CD8-positive, alpha-beta memory T cell (primary cell): ENCODE measurements around the gene MN1. TPM values are rescaled to one million over a fixed set of nuclear protein-coding genes. Genes with fewer than 3 reads are reported as not detected.

Experiments used
- CTCF ChIA-PET: fragments of 350-600 bp; sonication (Branson Sonifier 250); formaldehyde crosslinking; loops from one replicate; lab custom pipeline; 2021; ENCODE audit warnings: antibody characterized with exemption; lab: Charles Lee
- POLR2A ChIA-PET: fragments of 350-600 bp; sonication (Branson Sonifier 250); formaldehyde crosslinking; loops from one replicate; lab custom pipeline; 2021; ENCODE audit warnings: antibody characterized with exemption; lab: Charles Lee
- DNase-seq, 5 donors: peaks; one replicate each; pipeline versions ENCODE4 v3.0.0 to v3.0.0-alpha.2; 2020 to 2022; ENCODE audit warnings: mixed read lengths in 1 of 5
- H3K27ac ChIP-seq: one replicate; pipeline ENCODE4 v1.7.0; 2013; ENCODE audit warnings: low read depth, mild to moderate bottlenecking, low read length, moderate library complexity
- H3K27me3 ChIP-seq: 2 replicates; pipeline ENCODE4 v1.7.0; 2013; ENCODE audit warnings: low read length, mild to moderate bottlenecking; ENCODE audit not compliant: insufficient read depth, poor library complexity, severe bottlenecking
- H3K36me3 ChIP-seq: 2 replicates; pipeline ENCODE4 v1.7.0; 2013; ENCODE audit warnings: mild to moderate bottlenecking, low read length, moderate library complexity; ENCODE audit not compliant: insufficient read depth
- H3K4me1 ChIP-seq: 2 replicates; pipeline ENCODE4 v1.7.0; 2013; ENCODE audit warnings: mild to moderate bottlenecking, low read length, moderate library complexity; ENCODE audit not compliant: insufficient read depth
- H3K4me3 ChIP-seq: 2 replicates; pipeline ENCODE4 v1.7.0; 2013; ENCODE audit warnings: mild to moderate bottlenecking, low read length
- H3K9me3 ChIP-seq: 2 replicates; pipeline ENCODE4 v1.7.0; 2013; ENCODE audit warnings: mild to moderate bottlenecking, low read length
- H3K27ac Mint-ChIP-seq, 8 donors: one replicate each; pipeline ENCODE4 v1.8.0; 2020 to 2021; ENCODE audit warnings: mixed read lengths in 8 of 8, mild to moderate bottlenecking in 6 of 8, inconsistent platforms in 3 of 8, moderate library complexity in 3 of 8
- H3K27me3 Mint-ChIP-seq, 2 donors: one replicate each; pipeline ENCODE4 v1.8.0; 2020 to 2021; ENCODE audit warnings: mixed read lengths in 2 of 2, mild to moderate bottlenecking in 1 of 2, moderate library complexity in 1 of 2
- H3K36me3 Mint-ChIP-seq, 3 donors: one replicate each; pipeline ENCODE4 v1.8.0; 2020 to 2021; ENCODE audit warnings: mixed read lengths in 3 of 3, inconsistent platforms in 1 of 3, mild to moderate bottlenecking in 1 of 3
- H3K4me1 Mint-ChIP-seq, 3 donors: one replicate each; pipeline ENCODE4 v1.8.0; 2020 to 2021; ENCODE audit warnings: mixed read lengths in 3 of 3, inconsistent platforms in 1 of 3, mild to moderate bottlenecking in 1 of 3
- H3K4me3 Mint-ChIP-seq, 7 donors: one replicate each; pipeline ENCODE4 v1.8.0; 2020 to 2021; ENCODE audit warnings: mixed read lengths in 7 of 7, mild to moderate bottlenecking in 6 of 7, moderate library complexity in 4 of 7, inconsistent platforms in 2 of 7
- H3K9me3 Mint-ChIP-seq, 5 donors: one replicate each; pipeline ENCODE4 v1.8.0; 2020 to 2022; ENCODE audit warnings: mixed read lengths in 5 of 5, mild to moderate bottlenecking in 3 of 5, moderate library complexity in 2 of 5, inconsistent platforms in 1 of 5
- polyA plus RNA-seq: library from polyadenylated mRNA; unstranded; fragments of 300-500 nt; fragmentation: Illumina TruSeq; gene quantifications from one replicate; pipeline ENCODE4 v1.2.3, GENCODE V29; 2021
- total RNA-seq, 2 experiments: library from RNA; stranded (reverse); gene quantifications; one replicate each; pipeline ENCODE4 v1.2.3, GENCODE V29; 2021

MN1 gene
- total and polyA plus RNA-seq, 3 experiments from 2014 or later: 0.04 to 0.13 TPM; not detected in 1

GRCh38 chr22:27780161-27780575, 21.4 kb downstream of the MN1 start:
- Mint-ChIP-seq H3K27me3 (peaks cover 8 to 15% of the 10 kb centered on the region in 2 donors), H3K4me3 (no peak overlapping the region), H3K36me3 (no peaks in the 10 kb centered on the region), H3K4me1 (no peaks in the 10 kb centered on the region), H3K27ac (no peak overlapping the region), H3K9me3 (no peaks in the 10 kb centered on the region)
- Histone ChIP-seq H3K27me3 (no peaks in the 10 kb centered on the region), H3K9me3 (no peaks in the 10 kb centered on the region), H3K27ac (no peak overlapping the region), H3K4me3 (no peak overlapping the region), H3K36me3 (no peaks in the 10 kb centered on the region), H3K4me1 (no peaks in the 10 kb centered on the region)
- CTCF ChIA-PET: no interaction called here
- no peak for DNase-seq
- POLR2A ChIA-PET: no interaction called here

GRCh38 chr22:27779643-27780042, 21.9 kb downstream of the MN1 start:
- Histone ChIP-seq H3K27me3 (no peaks in the 10 kb centered on the region), H3K36me3 (no peaks in the 10 kb centered on the region), H3K4me3 (no peak overlapping the region), H3K9me3 (no peaks in the 10 kb centered on the region), H3K27ac (no peak overlapping the region), H3K4me1 (no peaks in the 10 kb centered on the region)
- CTCF ChIA-PET: no interaction called here
- no peak for DNase-seq
- Mint-ChIP-seq H3K27ac (no peak overlapping the region), H3K36me3 (no peaks in the 10 kb centered on the region), H3K9me3 (no peaks in the 10 kb centered on the region), H3K27me3 (peaks cover 8 to 13% of the 10 kb centered on the region in 2 donors), H3K4me3 (no peak overlapping the region), H3K4me1 (no peaks in the 10 kb centered on the region)
- POLR2A ChIA-PET: no interaction called here

DNA sequence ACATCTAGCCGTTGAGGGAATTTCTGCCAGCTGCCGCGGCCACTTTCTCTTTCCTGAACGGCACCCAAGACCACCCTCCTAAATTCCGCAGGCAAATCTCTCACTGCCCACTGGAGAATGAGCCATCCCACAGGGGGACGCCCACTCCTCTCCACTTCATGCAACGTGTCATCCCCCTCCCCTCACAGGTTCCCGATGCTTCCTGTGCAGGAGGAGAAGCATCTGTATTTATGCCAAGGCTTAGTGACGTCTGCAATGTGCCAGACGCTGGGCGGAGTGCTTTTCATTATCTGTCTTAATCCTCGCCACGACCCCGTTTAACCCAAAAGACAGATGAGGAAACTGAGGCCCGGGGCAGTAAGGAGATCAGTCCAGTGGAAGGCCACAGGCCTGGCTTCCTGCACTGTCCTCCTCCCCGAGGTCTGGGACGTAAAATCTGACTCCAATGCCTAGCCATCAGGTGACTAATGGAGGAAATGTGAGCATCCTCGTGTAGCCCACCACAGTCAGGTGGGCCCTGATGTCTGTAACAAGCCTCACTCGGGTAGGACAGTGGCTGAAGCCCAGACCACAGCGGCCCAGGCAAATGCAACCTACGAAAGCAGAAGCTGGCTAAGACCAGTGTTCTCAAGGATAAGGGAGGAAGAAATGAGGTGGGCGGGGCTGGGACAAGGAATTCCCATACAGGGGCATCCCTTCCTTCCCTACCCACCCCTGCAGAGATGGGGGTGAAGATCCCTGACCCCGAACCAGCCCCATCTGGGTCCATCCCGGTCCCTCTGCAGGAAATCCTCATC, 23.1 kb downstream of the MN1 start:
- H3K27ac Mint-ChIP-seq: peak overlapping the region in 1 of 8 donors; percentile 13
- H3K27me3 Mint-ChIP-seq: peaks cover 9 to 18% of the 10 kb centered on the region in 2 donors
- no peaks in the 10 kb centered on the region for H3K9me3 Mint-ChIP-seq
- H3K4me1 ChIP-seq: no peaks in the 10 kb centered on the region
- no peak overlapping the region for H3K4me3 Mint-ChIP-seq
- no peaks in the 10 kb centered on the region for H3K36me3 ChIP-seq
- H3K36me3 Mint-ChIP-seq: no peaks in the 10 kb centered on the region
- no peaks in the 10 kb centered on the region for H3K27me3 ChIP-seq
- no peaks in the 10 kb centered on the region for H3K9me3 ChIP-seq
- H3K27ac ChIP-seq: no peak overlapping the region
- no peaks in the 10 kb centered on the region for H3K4me1 Mint-ChIP-seq
- ChIA-PET POLR2A (no interaction called here), CTCF (no interaction called here)
- H3K4me3 ChIP-seq: no peak overlapping the region
- no peak for DNase-seq

GRCh38 chr22:27777128-27777527, 24.4 kb downstream of the MN1 start:
- Mint-ChIP-seq H3K4me3 (no peak overlapping the region), H3K36me3 (no peaks in the 10 kb centered on the region), H3K27me3 (peaks cover 6 to 16% of the 10 kb centered on the region in 2 donors), H3K4me1 (no peaks in the 10 kb centered on the region), H3K27ac (peak overlapping the region in 1 of 8 donors; percentile 73), H3K9me3 (no peaks in the 10 kb centered on the region)
- Histone ChIP-seq H3K4me1 (no peaks in the 10 kb centered on the region), H3K27me3 (no peaks in the 10 kb centered on the region), H3K36me3 (no peaks in the 10 kb centered on the region), H3K27ac (no peak overlapping the region), H3K4me3 (no peak overlapping the region), H3K9me3 (no peaks in the 10 kb centered on the region)
- CTCF ChIA-PET: no interaction called here
- DNase-seq: no peak
- POLR2A ChIA-PET: no interaction called here

GRCh38 chr22:27776650-27776958, 25.0 kb downstream of the MN1 start:
- H3K27me3 Mint-ChIP-seq: peaks cover 6 to 15% of the 10 kb centered on the region in 2 donors
- CTCF ChIA-PET: no interaction called here

GRCh38 chr22:27775758-27776649, 25.6 kb downstream of the MN1 start:
- DNase-seq: no peak
- Mint-ChIP-seq H3K36me3 (no peaks in the 10 kb centered on the region), H3K27me3 (peaks cover 6 to 15% of the 10 kb centered on the region in 2 donors), H3K27ac (peak overlapping the region in 2 of 8 donors; percentile 14 to 55), H3K4me3 (no peak overlapping the region), H3K9me3 (no peaks in the 10 kb centered on the region), H3K4me1 (no peaks in the 10 kb centered on the region)
- Histone ChIP-seq H3K27me3 (no peaks in the 10 kb centered on the region), H3K27ac (no peak overlapping the region), H3K4me1 (no peaks in the 10 kb centered on the region), H3K4me3 (no peak overlapping the region), H3K9me3 (no peaks in the 10 kb centered on the region), H3K36me3 (no peaks in the 10 kb centered on the region)
- ChIA-PET CTCF (no interaction called here), POLR2A (no interaction called here)

More at GRCh38 chr22:27776650-27776958, 25.0 kb downstream of the MN1 start:
- POLR2A ChIA-PET: no interaction called here
- H3K27ac Mint-ChIP-seq: no peak overlapping the region
- Histone ChIP-seq H3K36me3 (no peaks in the 10 kb centered on the region), H3K27ac (no peak overlapping the region), H3K9me3 (no peaks in the 10 kb centered on the region), H3K4me3 (no peak overlapping the region), H3K4me1 (no peaks in the 10 kb centered on the region), H3K27me3 (no peaks in the 10 kb centered on the region)
- no peak overlapping the region for H3K4me3 Mint-ChIP-seq
- DNase-seq: no peak
- no peaks in the 10 kb centered on the region for H3K36me3 Mint-ChIP-seq
- no peaks in the 10 kb centered on the region for H3K4me1 Mint-ChIP-seq
- no peaks in the 10 kb centered on the region for H3K9me3 Mint-ChIP-seq

GRCh38 chr22:27775087-27775698, 26.4 kb downstream of the MN1 start:
- no peaks in the 10 kb centered on the region for H3K4me1 ChIP-seq
- POLR2A ChIA-PET: no interaction called here
- H3K36me3 ChIP-seq: no peaks in the 10 kb centered on the region
- H3K9me3 ChIP-seq: no peaks in the 10 kb centered on the region
- no peak for DNase-seq
- no peaks in the 10 kb centered on the region for H3K27me3 ChIP-seq
- H3K4me3 ChIP-seq: no peak overlapping the region
- H3K27ac Mint-ChIP-seq: no peak overlapping the region
- no peaks in the 10 kb centered on the region for H3K36me3 Mint-ChIP-seq
- no peak overlapping the region for H3K4me3 Mint-ChIP-seq
- CTCF ChIA-PET: no interaction called here
- H3K27ac ChIP-seq: no peak overlapping the region
- H3K4me1 Mint-ChIP-seq: no peaks in the 10 kb centered on the region
- H3K27me3 Mint-ChIP-seq: peaks cover 6 to 15% of the 10 kb centered on the region in 2 donors
- H3K9me3 Mint-ChIP-seq: no peaks in the 10 kb centered on the region

DNA sequence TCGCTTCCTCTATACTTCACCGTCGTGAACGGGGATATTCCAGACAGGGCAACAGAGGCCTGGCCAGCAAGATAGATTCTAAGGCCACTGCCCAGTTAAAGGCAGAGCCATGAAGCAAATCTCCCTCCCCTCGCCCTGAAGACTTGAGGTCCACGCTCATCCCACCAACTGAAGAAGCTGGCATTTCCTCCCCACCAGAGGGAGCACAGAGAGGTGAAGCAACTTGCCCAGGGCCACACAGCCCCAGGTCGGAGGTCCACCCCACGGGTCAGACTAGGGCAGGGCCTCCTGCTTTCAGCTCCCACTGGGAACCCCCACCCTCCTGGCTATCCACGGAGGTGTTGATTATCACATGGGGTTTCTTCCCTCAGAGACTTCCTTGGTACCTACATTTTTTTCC, 27.4 kb downstream of the MN1 start:
- Mint-ChIP-seq H3K9me3 (no peaks in the 10 kb centered on the region), H3K4me3 (no peak overlapping the region), H3K27me3 (peaks cover 6 to 15% of the 10 kb centered on the region in 2 donors), H3K36me3 (no peaks in the 10 kb centered on the region), H3K4me1 (no peaks in the 10 kb centered on the region), H3K27ac (no peak overlapping the region)
- H3K36me3 ChIP-seq: no peaks in the 10 kb centered on the region
- H3K4me1 ChIP-seq: no peaks in the 10 kb centered on the region
- H3K4me3 ChIP-seq: no peak overlapping the region
- DNase-seq: no peak
- CTCF ChIA-PET: interaction anchor here (1.2 kb wide), 1 partner anchor 36 kb away, joined by 3 read pairs; no protein-coding TSS in a partner anchor
- POLR2A ChIA-PET: no interaction called here
- H3K9me3 ChIP-seq: no peaks in the 10 kb centered on the region
- H3K27me3 ChIP-seq: no peaks in the 10 kb centered on the region
- no peak overlapping the region for H3K27ac ChIP-seq
